Liver (tissue), 3 donors: ENCODE measurements around the gene CPLX4.

ENCODE experiments used
- JUND ChIP-seq, 2 donors: IDR thresholded peaks; 2 replicates each; pipeline ENCODE4 v1.6.1; 2016; ENCODE audit warnings: antibody characterized with exemption in 2 of 2
- RAD21 ChIP-seq, 2 donors: IDR thresholded peaks; 2 replicates each; pipeline ENCODE4 v1.6.1; 2016; ENCODE audit warnings: antibody characterized with exemption in 2 of 2, mild to moderate bottlenecking in 2 of 2
- TAF1 ChIP-seq: conservative IDR thresholded peaks from 2 replicates; pipeline ENCODE4 v1.6.1; 2016; ENCODE audit warnings: antibody characterized with exemption, mild to moderate bottlenecking
- YY1 ChIP-seq: IDR thresholded peaks from 2 replicates; pipeline ENCODE4 v1.6.1; 2016; ENCODE audit warnings: antibody characterized with exemption, mild to moderate bottlenecking
- TF ChIP-seq, protein P1 (sequence below): fragments of 150-350 bp; IDR thresholded peaks from 2 replicates; pipeline ENCODE4 v1.5.1; 2017; ENCODE audit warnings: improper control_type of control experiment, low read depth, low read length; ENCODE audit not compliant: missing input control
- donor health status: healthy.
- donor health status: healthy.

- TF ChIP-seq, protein P1, sequence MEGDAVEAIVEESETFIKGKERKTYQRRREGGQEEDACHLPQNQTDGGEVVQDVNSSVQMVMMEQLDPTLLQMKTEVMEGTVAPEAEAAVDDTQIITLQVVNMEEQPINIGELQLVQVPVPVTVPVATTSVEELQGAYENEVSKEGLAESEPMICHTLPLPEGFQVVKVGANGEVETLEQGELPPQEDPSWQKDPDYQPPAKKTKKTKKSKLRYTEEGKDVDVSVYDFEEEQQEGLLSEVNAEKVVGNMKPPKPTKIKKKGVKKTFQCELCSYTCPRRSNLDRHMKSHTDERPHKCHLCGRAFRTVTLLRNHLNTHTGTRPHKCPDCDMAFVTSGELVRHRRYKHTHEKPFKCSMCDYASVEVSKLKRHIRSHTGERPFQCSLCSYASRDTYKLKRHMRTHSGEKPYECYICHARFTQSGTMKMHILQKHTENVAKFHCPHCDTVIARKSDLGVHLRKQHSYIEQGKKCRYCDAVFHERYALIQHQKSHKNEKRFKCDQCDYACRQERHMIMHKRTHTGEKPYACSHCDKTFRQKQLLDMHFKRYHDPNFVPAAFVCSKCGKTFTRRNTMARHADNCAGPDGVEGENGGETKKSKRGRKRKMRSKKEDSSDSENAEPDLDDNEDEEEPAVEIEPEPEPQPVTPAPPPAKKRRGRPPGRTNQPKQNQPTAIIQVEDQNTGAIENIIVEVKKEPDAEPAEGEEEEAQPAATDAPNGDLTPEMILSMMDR: no peak
- no peak for TF ChIP-seq TAF1
- no peak for TF ChIP-seq YY1
- no peak for TF ChIP-seq JUND (IDR thresholded peaks at IDR 0.05)
- no peak for TF ChIP-seq RAD21 (IDR thresholded peaks at IDR 0.05)
Measured at GRCh38 chr18:59344996-59345395, 26.5 kb upstream of the CPLX4 start.
